IPS DF 6.9 (cell line): ENCODE results near the gene CADM2.
"Not testable (repeated sequence)": the region's sequence is repeated elsewhere in the genome, so short reads cannot be mapped to it uniquely, and the experiment has no call there.

Experiments
- DNase-seq: peaks from one replicate; pipeline ENCODE4 v3.0.0-alpha.2; 2013; ENCODE audit warnings: low read depth, low spot score
- H3K27ac ChIP-seq: one replicate; pipeline ENCODE4 v1.5.1; 2013; ENCODE audit warnings: low read length, control low read depth
- H3K27me3 ChIP-seq: 2 replicates; pipeline ENCODE4 v1.6.1; 2013; ENCODE audit warnings: mild to moderate bottlenecking, low read length; ENCODE audit not compliant: control insufficient read depth, insufficient read depth
- H3K36me3 ChIP-seq: 2 replicates; pipeline ENCODE4 v1.6.1; 2013; ENCODE audit warnings: low read length; ENCODE audit not compliant: control insufficient read depth, insufficient read depth
- H3K4me1 ChIP-seq: 2 replicates; pipeline ENCODE4 v1.6.1; 2013; ENCODE audit warnings: low read length; ENCODE audit not compliant: control insufficient read depth, insufficient read depth
- H3K4me3 ChIP-seq: 2 replicates; pipeline ENCODE4 v1.5.1; 2013; ENCODE audit warnings: mild to moderate bottlenecking, low read length
- H3K9me3 ChIP-seq: 2 replicates; pipeline ENCODE4 v1.6.1; 2013; ENCODE audit warnings: low read length, inconsistent platforms; ENCODE audit not compliant: control insufficient read depth, insufficient read depth
- WGBS: extraction: QIAGEN DNeasy Blood & Tissue Kit; methylation state at CpG from one replicate; pipeline ENCODE4 v1.1.7; 2013; ENCODE audit warnings: mixed read lengths, missing lambda C conversion rate; ENCODE audit not compliant: insufficient read length, insufficient coverage; 5-methylcytosine and 5-hydroxymethylcytosine counted together

CADM2 gene

DNA sequence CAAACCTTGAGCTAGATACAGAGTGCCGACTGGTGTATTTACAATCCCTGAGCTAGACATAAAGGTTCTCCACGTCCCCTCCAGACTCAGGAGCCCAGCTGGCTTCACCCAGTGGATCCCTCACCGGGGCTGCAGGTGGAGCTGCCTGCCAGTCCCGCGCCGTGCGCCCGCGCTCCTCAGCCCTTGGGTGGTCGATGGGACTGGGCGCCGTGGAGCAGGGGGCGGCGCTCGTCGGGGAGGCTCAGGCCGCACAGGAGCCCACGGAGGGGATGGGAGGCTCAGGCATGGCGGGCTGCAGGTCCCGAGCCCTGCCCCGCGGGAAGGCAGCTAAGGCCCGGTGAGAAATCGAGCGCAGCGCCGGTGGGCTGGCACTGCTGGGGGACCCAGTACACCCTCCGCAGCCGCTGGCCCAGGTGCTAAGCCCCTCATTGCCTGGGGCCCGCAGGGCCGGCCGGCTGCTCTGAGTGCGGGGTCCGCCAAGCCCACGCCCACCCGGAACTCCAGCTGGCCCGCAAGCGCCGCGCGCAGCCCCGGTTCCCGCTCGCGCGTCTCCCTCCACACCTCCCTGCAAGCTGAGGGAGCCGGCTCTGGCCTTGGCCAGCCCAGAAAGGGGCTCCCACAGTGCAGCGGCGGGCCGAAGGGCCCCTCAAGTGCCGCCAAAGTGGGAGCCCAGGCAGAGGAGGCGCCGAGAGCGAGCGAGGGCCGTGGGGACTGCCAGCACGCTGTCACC lies 175.1 kb downstream of the CADM2 start:
- H3K4me1 ChIP-seq, H3K9me3 ChIP-seq, H3K27ac ChIP-seq, DNase-seq, H3K4me3 ChIP-seq, H3K36me3 ChIP-seq, H3K27me3 ChIP-seq: not testable (repeated sequence)
- WGBS: no CpG with 5 or more reads among the region's 57 CpGs

DNA sequence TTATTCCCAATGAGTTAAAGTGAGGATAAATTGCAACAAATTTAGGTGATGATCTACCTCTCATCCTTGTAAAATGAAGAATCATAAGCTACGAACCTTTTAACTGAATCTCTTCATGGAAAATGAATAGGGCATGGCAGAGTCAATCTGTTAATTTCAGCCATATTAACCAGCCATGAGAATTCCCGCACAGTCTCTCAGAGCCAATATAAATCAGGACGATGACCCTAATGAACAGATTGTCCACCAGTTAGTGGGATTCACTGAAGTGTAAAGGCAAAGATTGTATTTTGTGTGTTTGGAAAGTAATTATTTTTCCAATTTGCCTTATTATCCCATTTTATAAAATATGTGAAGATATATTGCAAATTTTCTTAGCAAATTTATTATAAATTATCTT lies 183.8 kb downstream of the CADM2 start:
- Histone ChIP-seq H3K4me1 (no peaks in the 10 kb centered on the region), H3K27me3 (no peaks in the 10 kb centered on the region), H3K27ac (no peak overlapping the region), H3K4me3 (no peak overlapping the region), H3K36me3 (no peaks in the 10 kb centered on the region), H3K9me3 (no peaks in the 10 kb centered on the region)
- WGBS: no CpG with 5 or more reads among the region's 3 CpGs
- no peak for DNase-seq

DNA sequence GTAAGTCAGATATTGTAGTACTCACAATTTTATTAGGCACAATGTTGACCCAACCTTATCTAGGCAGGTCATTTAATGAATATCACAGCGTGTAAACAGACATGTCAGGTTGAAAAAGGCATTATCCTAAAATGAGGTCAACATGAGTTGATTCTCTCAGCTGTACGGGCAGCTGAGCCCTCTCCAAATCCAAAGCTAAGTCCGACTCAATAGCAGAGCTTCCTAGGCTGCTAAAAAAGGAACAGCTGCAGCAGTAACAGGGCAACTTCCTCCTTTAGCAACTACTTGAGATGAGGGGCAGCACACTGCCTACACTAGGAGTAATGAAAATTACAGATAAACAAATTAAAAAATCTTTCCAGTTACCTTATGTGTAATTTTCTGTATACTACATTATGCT lies 189.2 kb downstream of the CADM2 start:
- H3K9me3 ChIP-seq: no peaks in the 10 kb centered on the region
- no peak for DNase-seq
- WGBS: no CpG with 5 or more reads among the region's 3 CpGs
- no peaks in the 10 kb centered on the region for H3K36me3 ChIP-seq
- H3K4me3 ChIP-seq: no peak overlapping the region
- no peaks in the 10 kb centered on the region for H3K27me3 ChIP-seq
- H3K27ac ChIP-seq: no peak overlapping the region
- H3K4me1 ChIP-seq: no peaks in the 10 kb centered on the region

DNA sequence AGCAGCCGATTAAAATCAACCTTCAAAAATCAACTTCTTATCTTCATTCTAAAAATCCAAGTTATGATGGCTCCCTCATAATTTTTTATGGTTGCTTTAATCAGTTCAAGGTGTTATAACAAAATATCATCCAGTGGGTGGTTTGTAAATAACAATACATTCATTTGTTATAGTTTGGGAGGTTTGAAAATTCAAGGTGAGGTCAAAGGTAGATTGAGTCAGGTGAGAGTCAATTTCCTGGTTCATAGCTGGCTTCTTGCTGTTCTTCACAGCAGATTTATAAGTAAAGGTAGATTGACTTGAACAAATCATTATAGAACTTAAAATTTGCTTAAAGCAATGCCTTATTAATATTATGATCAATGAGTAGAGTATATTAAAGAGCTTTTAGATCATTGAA lies 192.8 kb downstream of the CADM2 start:
- WGBS: 100% methylated on average over 1 of the region's 1 CpG
- no peak for DNase-seq
- Histone ChIP-seq H3K27me3 (no peaks in the 10 kb centered on the region), H3K27ac (no peak overlapping the region), H3K9me3 (no peaks in the 10 kb centered on the region), H3K4me1 (no peaks in the 10 kb centered on the region), H3K4me3 (no peak overlapping the region), H3K36me3 (no peaks in the 10 kb centered on the region)

DNA sequence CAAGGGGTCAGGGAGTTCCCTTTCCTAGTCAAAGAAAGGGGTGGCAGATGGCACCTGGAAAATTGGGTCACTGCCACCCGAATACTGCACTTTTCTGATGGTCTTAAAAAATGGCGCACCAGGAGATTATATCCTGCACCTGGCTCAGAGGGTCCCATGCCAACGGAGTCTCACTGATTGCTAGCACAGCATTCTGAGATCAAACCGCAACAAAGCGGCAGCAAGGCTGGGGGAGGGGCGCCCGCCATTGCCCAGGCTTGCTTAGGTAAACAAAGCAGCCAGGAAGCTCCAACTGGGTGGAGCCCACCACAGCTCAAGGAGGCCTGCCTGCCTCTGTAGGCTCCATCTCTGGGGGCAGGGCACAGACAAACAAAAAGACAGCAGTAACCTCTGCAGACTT lies 194.5 kb downstream of the CADM2 start:
- H3K27me3 ChIP-seq, H3K36me3 ChIP-seq, H3K9me3 ChIP-seq, H3K4me3 ChIP-seq, DNase-seq, H3K4me1 ChIP-seq, H3K27ac ChIP-seq: not testable (repeated sequence)
- no CpG with 5 or more reads among the region's 7 CpGs for WGBS

DNA sequence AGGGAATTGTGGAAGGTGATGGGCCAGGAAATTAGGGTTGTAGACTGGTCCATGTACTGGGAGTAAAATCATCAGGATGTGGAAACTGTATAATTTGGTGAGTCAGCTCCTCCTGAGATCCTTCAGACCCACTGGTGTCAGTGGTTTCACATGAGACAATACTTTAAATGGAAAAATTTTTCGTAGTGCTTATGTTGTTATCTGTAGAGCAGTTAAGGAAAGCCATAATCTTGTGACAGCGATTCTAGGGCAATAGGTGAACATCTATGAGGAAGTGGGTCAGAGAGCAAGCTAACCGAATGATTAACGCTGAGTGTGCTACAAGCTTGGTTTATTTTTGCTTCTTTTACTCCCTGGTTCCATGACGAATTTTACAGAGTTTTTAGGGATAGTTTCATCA lies 200.6 kb downstream of the CADM2 start:
- Histone ChIP-seq H3K27me3 (no peaks in the 10 kb centered on the region), H3K36me3 (no peaks in the 10 kb centered on the region), H3K4me3 (no peak overlapping the region), H3K9me3 (no peaks in the 10 kb centered on the region), H3K4me1 (no peaks in the 10 kb centered on the region), H3K27ac (no peak overlapping the region)
- WGBS: no CpG with 5 or more reads among the region's 5 CpGs
- DNase-seq: no peak

DNA sequence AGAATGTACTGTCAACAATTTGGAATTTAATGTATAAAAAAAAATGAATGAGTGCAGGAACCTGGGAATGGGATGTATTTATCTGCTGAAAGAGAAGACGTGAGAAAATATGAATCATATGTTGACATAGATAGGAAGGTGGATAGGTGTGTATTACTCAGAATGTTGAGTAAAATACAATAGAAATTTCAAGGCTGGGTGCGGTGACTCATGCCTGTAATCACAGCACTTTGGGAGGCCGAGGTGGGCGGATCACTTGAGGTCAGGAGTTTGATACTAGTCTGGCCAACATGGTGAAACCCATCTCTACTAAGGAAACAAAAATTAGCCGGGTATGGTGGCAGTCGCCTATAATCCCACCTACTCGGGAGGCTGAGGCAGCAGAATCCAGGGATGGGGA lies 202.8 kb downstream of the CADM2 start:
- Histone ChIP-seq H3K27me3 (no peaks in the 10 kb centered on the region), H3K4me3 (no peak overlapping the region), H3K27ac (no peak overlapping the region), H3K9me3 (no peaks in the 10 kb centered on the region), H3K36me3 (no peaks in the 10 kb centered on the region), H3K4me1 (no peaks in the 10 kb centered on the region)
- DNase-seq: no peak
- WGBS: 100% methylated on average over 1 of the region's 7 CpGs

DNA sequence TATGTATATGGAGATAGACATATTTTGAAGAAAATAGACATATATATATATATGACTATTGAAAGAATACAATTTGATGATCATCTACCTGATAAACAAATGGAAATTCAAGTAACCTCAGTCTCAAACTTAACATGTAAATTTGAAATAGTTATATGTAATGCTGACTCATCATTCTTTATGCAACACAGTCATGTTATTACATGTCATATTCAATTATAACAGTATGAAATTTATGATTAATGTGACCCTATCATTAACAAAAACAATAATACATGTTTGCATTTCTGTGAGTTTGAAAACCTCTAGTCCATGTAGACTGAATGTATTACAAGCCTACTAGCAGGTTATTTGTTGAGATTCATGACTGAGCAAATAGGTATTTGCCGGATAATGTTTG lies 204.1 kb downstream of the CADM2 start:
- Histone ChIP-seq H3K4me3 (no peak overlapping the region), H3K36me3 (no peaks in the 10 kb centered on the region), H3K9me3 (no peaks in the 10 kb centered on the region), H3K4me1 (no peaks in the 10 kb centered on the region), H3K27me3 (no peaks in the 10 kb centered on the region), H3K27ac (no peak overlapping the region)
- no CpG with 5 or more reads among the region's 1 CpG for WGBS
- no peak for DNase-seq

DNA sequence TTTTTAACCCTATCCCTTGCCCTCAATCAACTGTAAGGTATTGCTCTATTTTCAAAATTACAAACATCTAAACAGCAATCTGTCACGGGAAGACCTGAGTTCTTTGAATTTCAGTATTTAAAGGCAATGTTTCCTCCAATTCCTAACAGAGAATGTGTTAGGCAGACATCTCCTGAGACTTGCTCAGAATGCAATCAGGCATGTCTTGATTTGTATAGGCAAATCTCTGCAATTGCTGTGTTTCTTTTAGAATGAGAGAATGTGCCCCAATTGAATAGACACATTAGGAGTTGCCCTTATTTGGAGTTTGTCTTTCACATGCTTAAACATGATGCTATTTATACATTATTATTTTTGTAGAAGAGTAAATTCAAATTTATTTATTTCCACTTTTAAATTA lies 205.6 kb downstream of the CADM2 start:
- WGBS: no CpG with 5 or more reads among the region's 1 CpG
- H3K4me1 ChIP-seq: no peaks in the 10 kb centered on the region

DNA sequence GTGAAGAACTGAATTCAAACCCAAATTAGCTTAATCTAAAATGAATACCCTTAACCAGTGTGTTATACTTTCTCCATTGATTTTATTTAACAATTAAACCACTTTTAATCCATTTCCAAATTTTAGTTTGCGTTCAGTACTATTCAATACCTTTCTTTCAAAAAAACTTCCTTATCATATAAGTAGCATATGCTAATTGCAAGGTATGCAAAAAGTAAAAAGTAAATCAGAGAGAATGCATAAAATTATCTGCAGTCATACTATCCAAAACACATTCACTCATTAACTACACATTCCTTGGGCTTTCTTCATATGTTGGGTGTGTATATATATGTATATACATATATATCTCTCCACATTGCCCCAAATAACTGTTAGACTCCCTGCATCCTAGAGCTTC lies 208.8 kb downstream of the CADM2 start:
- no peaks in the 10 kb centered on the region for H3K36me3 ChIP-seq
- WGBS: 100% methylated on average over 1 of the region's 1 CpG
- H3K9me3 ChIP-seq: no peaks in the 10 kb centered on the region
- no peak overlapping the region for H3K27ac ChIP-seq
- H3K27me3 ChIP-seq: no peaks in the 10 kb centered on the region
- no peak for DNase-seq
- no peaks in the 10 kb centered on the region for H3K4me1 ChIP-seq
- H3K4me3 ChIP-seq: no peak overlapping the region

More for the DNA sequence above, 205.6 kb downstream of the CADM2 start:
- no peaks in the 10 kb centered on the region for H3K36me3 ChIP-seq
- no peaks in the 10 kb centered on the region for H3K27me3 ChIP-seq
- no peak overlapping the region for H3K27ac ChIP-seq
- no peak overlapping the region for H3K4me3 ChIP-seq
- no peaks in the 10 kb centered on the region for H3K9me3 ChIP-seq
- DNase-seq: no peak

DNA sequence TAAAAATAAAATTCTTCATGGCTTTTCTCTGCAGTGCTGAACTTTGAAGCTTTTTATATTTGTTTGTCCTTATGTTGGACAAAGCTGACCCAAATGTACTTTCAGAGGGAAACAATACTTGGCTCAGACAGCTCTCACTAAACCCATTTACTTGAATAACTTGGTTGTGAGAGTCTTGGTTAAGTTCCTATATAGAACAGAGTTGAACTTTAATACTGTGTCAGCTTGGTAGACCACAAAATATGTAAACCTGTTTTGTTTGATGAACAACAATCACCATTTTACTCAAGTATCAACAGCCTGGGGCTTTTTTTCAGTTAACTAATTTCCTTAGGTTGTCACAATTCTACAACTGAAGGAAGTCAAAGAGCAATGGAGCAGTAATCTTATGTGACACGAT lies 211.9 kb downstream of the CADM2 start:
- no peak for DNase-seq
- Histone ChIP-seq H3K4me3 (no peak overlapping the region), H3K36me3 (no peaks in the 10 kb centered on the region), H3K9me3 (no peaks in the 10 kb centered on the region), H3K27ac (no peak overlapping the region), H3K4me1 (no peaks in the 10 kb centered on the region), H3K27me3 (no peaks in the 10 kb centered on the region)
- WGBS: no CpG with 5 or more reads among the region's 1 CpG
